ENCODE results near the gene HOXA11. TPM values are rescaled to one million over a fixed set of nuclear protein-coding genes. Genes with fewer than 3 reads are reported as not detected.

The HOXA11 gene
- total RNA-seq, 2 experiments from 2014 or later: not detected

DNA sequence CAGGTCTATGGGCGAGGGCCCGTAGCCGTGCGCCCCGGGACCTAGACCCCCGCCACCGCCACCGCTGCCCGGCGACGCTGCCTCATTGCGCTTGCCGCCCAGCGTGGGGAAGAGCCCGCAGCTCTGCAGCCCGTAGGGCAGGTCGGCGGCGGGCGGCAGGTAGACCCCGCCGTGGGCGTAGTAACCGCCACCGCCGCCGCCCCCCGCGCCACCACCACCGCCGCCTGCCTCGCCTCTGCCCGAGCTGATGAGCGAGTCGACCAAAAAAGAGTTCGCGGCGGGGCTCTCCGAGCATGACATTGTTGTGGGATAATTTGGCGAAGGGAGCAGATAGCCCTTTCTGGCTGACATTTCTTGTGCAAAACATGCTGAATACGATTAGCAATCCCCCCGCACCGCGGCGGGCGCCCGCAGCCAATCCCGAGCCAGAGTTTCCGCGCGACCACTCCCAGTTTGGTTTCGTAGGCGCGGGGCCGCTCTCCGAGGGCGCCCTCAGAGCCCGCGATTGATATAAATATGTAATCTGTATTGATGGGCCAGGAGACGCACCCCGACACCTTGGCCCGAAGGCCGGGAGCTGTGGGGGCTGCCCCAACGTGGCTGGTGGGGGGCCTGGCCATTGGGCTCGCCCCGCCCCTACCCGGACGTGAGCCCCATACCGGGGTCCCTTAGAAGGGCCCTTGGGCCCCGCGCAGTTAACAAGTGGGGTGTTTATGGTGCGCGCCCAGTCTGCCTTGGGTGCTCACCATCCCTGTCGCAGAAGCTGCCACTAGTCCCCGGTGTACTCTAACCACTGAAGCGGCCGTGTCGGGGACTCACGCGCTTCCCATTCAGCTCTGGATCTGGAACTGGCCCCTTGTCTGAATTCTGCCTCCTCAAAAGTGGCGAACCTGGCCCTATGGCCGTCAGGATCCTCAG, 10.8 kb downstream of the HOXA11 start, which contains the start of gene HOXA10:
TSS of gene HOXA10 (minus strand) at position 365 of the 918 bp plus-strand sequence. CDS start at position 351, 14 bp downstream.
- ChIA-PET CTCF (interaction anchor here (1.0 to 4.2 kb wide), 4 partner anchors 13 to 23 kb away, joined by 3 to 19 read pairs (median 4); partner anchors contain the start of gene HOXA7), POLR2A (no interaction called here)

DNA sequence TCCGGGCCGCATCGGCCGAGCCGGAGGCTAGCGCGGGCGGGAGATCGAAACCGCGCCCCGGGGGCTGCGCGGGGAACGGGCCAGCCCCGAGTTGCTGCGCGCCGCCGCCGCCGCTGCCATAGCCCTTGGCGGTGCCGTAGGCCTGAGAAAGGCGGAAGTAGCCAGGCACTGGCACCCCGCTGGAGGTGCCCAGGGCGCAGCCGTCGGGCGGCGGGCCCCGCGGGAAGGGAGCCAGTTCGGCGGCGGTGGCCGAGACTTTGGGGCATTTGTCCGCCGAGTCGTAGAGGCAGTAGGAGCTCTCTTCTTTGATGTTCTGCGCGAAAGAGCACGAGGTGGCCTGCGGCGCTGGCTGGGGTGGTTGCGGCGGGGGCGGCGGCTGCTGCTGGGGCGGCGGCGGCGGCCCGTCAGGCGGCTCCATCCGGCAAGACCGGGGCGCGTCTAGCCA, 11.5 kb downstream of the HOXA11 start:
- ChIA-PET POLR2A (interaction anchor here (0.6 kb wide), 1 partner anchor 978 kb away, joined by 8 read pairs; no protein-coding TSS in a partner anchor), CTCF (interaction anchor here (1.0 to 4.2 kb wide), 3 partner anchors 12 to 22 kb away, joined by 4 to 19 read pairs (median 4); no protein-coding TSS in a partner anchor)

DNA sequence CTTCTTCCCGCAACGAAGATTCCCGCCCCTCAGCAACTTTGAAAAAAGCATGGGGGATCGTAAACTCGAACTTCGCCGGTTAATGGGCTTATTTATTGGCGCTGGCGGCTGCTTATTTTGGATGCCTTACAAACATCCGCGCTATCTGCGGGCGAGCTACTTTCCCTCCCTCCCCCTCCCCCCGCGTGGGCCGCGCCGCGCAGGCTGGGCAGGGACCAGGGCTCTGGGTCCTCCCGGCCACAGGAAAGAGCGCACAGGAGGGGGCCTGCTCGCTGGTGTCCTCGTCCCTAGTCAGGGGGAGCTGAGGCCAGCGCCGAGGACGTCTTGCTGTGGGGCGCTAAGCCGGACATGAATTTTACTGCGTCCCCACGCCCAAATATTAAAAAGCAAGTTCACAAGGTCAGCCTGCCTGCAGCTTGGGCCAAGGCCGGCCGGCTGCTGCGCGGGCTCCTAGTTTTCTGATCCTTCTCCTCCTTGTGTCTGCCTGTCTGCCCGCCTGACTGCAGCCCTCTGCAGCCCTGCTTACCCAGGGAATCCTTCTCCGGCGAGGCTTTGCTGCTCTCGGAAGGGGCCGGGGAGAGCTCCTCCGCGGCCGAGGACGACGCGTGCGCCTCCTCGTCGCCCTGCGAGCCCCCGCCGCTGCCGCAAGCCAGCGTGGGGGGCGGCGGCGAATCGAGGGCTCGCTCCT, 12.1 kb downstream of the HOXA11 start:
- POLR2A ChIA-PET: interaction anchor here (0.6 kb wide), 1 partner anchor 978 kb away, joined by 8 read pairs; no protein-coding TSS in a partner anchor
- CTCF ChIA-PET: interaction anchor here (0.6 to 4.2 kb wide), 4 partner anchors 11 to 1318 kb away, joined by 3 to 19 read pairs (median 4); no protein-coding TSS in a partner anchor

DNA sequence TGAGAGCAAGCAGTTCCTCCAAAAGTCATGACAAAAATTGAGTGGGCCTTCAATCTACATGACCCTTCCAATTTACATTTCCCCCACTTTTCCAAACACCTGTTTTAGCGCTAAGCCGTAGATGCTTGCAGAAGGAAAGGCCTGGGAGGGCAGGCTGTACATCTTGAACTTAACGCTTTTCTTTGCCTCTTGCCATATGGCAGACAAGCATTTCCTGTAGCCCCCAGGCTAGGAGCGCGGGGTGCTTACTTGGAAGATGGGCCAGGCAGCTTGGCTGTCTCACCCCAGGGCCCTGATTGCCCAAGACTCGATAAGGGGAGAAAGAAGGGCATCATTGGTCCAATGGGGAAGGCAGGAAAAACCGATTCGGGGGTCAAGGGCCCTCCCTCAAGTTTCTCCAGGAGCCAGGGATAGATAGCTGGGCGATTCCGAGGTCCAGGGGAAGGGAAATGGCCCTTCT, 12.7 kb downstream of the HOXA11 start:
- CTCF ChIA-PET: interaction anchor here (0.6 to 4.2 kb wide), 4 partner anchors 11 to 1318 kb away, joined by 3 to 19 read pairs (median 4); no protein-coding TSS in a partner anchor
- POLR2A ChIA-PET: no interaction called here

DNA sequence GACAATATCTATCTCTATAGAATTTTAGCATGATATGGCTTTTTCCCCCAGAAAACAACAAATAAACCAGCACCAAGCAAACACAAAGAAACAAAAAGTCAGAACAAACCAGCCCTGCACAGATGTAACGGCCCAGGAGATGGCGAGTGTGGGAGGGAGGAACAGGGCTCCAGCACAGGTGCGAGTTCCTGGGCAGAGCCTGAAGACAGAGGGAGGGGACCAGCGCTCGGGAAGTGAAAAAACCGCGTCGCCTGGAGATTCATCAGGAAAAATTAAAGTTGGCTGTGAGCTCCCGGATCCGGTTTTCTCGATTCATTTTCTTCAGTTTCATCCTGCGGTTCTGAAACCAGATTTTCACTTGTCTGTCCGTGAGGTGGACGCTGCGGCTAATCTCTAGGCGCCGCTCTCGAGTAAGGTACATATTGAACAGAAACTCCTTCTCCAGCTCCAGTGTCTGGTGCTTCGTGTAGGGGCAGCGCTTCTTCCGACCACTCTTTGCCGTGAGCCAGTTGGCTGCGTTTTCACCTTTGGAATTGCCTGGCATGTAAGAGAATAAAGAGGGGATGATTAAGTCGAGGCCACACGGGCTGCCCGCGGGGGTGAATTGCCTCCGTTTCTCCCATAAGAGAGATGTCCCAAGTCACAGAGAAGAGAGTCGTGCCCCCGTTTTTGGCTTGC, 13.3 kb downstream of the HOXA11 start:
- ChIA-PET POLR2A (no interaction called here), CTCF (interaction anchor here (1.2 to 4.2 kb wide), 3 partner anchors 10 to 1317 kb away, joined by 3 to 19 read pairs (median 4); no protein-coding TSS in a partner anchor)

DNA sequence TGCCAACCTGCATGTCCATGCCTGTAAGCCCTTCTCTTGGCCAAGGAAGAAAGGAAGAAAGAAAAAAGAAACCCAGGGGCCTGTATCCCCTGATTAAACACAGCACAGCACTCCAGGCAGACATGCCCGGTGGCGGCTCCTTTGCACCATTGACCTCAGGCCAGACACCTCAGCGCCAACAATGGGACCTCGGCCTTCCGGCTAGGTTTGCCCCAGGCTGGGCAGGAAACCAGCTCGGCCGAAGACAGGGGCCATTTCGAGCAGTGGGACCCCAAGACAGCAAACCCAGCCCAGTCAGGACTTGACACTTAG, 13.8 kb downstream of the HOXA11 start:
- ChIA-PET CTCF (no interaction called here), POLR2A (no interaction called here)

DNA sequence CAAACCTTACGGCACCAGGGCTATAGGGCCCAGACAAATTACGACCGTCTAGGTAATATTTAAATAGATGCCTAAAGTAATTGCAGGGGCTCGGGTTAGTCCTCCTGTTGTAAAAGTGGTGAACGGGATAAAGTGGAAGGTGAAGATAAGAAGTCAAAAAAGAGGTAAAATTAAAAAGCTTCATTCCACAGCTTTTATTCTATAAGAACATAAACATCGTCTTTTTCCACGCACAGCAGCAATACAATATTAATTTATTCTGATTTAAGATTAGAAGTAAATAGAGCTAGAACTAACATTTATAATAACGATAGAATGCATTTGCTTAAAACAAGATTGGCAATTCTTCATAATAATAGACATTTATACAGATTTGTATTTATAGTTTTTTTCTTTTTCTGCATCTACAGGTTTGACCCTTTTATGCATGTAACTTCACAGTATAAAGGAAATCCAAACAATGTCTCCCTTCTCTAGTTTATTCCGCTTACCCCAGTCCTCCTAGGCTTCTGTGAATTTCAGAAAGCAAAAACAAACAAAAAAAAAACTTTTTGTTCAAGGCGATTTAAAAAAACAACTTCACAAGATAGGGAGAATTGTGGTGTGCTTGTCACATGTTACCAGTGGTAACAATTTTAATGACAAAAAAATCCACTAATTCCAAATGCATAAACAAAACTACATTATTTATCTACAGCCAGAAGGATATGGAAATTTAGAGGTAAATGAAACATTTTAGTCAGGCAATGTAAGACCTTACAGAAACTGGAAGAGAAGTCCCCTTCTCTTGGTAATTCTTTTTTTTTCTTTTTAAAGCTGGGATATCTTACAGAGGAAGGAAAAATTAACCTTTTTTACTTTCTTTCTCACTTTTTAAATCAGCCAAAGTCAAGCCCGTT, 14.4 kb downstream of the HOXA11 start:
- POLR2A ChIA-PET: no interaction called here
- CTCF ChIA-PET: interaction anchor here (0.8 kb wide), 1 partner anchor 10 kb away, joined by 3 read pairs; no protein-coding TSS in a partner anchor

DNA sequence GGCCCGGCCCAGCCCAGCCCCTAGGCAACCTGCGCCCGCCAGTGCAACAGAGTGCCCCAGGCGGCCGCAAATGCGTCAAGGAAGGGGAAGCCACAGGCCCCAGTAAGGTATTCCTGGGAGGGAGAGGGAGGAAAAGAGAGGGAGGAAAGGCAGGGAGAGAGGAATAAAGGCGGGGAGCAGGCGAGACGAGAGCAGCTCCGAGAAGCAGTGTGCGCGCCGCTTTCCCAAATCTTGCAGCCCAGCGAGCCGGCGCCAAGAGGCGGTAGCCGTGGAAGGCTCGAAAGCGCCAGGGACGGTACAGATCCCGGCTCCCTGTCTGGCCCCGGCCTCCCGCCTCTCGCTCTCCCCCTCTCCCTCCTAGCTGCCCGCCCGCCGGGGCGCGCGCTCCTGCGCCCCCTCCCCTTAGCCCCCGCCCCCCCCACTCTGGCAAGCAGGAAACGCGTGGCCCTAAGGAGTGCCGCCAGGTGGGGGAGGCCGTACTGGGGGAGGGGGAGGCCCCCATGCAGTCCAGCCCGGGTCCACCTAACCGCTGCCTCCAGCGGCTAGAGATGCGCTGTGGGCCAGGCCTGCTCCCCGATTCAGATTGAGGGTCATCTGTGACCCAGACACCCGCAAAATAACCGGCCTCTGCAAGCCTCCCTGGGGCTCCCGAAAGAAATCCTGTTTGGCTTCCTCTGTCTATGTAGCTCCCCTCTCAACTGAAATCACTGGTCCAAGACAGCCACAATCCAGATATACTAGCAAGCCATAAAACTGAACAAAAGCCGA, 15.2 kb downstream of the HOXA11 start:
- CTCF ChIA-PET: interaction anchor here (0.8 kb wide), 1 partner anchor 9 kb away, joined by 3 read pairs; no protein-coding TSS in a partner anchor
- POLR2A ChIA-PET: no interaction called here

DNA sequence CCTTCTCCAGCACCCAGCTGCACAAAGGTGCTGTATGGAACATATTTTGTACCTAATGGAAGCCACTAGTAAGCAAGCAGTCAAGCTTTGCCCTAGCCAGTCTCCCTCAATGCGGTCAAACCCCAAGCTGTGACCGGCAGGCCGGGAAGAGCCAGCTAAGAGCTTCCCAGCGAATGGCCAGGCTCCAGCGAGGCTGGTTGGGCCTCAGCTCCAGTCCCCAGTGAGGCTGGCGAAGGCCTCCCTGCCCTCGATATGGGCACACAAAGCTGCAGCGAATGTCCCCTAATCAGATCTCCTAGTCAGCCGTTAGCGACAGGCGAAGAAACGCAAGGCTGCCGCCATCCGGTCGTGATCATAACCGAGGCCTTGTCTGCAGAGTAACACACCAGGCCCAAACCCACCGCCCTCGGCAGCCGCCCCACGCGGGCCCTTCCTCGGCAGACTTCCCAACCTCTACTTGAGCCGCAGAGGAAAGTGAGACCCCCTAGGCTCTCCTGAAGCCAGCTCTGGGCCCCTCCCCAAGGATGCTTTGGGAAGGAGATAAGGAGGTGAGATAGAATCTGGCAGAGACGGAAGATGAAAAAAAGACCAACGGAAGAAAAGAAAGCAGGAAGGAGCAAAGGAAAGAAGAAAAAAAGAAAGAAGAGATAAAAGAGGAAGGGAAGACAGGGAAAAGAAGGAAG, 16.6 kb downstream of the HOXA11 start:
- ChIA-PET POLR2A (no interaction called here), CTCF (interaction anchor here (1.3 kb wide), 1 partner anchor 42 kb away, joined by 3 read pairs; no protein-coding TSS in a partner anchor)

DNA sequence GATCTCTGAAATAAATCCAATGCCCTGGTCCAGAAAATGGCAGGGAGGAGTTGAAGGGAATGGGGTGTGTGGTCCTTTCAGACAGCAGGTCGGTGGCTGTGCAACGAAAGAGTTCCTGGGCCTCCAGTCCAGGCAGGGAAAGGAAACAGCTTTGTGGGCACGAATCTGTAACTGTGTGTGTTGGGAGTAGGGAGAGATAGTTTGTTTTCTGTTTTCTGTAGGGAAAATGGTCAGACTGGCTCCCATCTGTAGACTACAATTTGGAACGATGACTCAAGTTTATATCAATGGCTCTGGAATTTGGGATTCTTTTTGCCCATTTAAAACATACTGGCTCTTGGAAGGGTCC, 17.1 kb downstream of the HOXA11 start:
- ChIA-PET POLR2A (no interaction called here), CTCF (interaction anchor here (1.3 kb wide), 1 partner anchor 42 kb away, joined by 3 read pairs; no protein-coding TSS in a partner anchor)

DNA sequence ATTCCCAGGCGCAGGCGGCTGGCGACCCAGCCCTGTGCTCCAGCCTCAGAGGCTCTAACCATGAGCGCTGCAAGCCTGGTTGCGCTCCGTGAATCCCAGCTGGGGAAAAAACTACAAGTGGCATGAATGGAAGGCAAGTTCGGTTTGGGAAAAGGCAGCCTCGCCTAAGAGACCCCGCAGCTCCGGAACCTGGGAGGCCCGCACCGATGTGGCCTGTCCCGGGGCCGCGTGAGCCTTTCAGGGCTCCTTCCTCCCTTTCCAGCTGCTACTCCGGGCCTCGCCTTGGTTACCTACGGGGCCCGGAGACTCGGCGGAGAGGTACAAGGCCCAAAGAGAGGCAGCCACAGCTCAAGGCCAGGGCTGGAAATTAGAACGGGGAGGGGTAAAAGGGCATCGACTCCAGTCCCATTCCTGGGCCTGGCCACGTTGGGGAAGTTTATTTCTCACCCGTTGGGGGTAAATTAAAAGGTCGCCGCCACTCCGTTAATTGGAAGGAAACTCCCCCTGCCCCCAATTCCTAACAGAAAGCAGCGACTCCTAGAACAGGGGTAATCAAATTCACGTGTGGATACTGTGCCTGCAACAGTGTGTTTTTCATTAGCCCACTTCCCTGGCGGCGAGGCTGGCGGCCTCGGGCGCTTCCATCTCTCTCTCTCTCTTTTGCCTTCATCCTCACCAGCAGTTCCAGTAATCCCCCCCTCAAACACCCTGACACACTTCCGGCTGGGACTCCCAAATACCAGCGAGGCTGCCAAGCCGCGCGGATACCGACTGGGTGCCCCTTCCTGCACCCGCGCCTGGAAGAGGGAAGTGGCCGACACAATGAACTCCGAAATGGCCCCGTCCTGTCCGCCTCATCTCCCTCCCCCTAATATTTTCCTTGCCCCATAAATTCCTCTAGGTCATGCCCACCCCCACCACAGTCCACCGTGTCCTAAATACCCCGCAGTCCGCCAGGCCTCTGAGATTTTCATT, 18.2 kb downstream of the HOXA11 start:
- ChIA-PET POLR2A (no interaction called here), CTCF (interaction anchor here (0.5 to 2.8 kb wide), 7 partner anchors 11 to 1341 kb away, joined by 3 to 8 read pairs (median 3); partner anchors contain the start of gene HOXA7)

DNA sequence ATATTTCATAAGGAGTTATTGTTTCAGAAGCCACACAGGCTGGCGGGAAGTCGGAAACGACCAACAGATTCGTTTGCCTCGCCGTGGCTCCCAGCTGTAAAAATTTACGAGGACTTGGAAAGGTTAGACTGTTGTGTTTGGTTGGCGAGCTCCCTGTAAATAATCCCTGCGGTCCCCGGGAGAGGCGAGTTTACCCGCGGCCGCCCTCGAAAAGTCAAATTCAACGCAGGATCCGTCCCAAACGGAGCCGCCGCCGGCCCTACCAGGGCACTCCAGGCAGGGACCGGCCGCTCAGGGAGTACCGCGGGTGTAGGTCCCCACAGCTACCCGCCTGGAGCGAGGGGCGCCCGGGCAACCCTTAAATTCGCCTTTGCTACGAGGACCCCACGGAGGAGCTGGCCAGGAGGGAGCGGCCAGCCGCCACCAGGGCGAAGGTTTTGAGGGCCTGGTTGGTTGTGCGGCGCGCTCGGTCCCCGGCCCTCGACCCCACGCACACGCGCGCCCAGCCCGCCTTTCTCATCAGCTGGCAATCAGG, 19.0 kb downstream of the HOXA11 start:
- CTCF ChIA-PET: interaction anchor here (0.5 to 2.8 kb wide), 7 partner anchors 10 to 1340 kb away, joined by 3 to 8 read pairs (median 3); partner anchors contain the start of gene HOXA7
- POLR2A ChIA-PET: no interaction called here

DNA sequence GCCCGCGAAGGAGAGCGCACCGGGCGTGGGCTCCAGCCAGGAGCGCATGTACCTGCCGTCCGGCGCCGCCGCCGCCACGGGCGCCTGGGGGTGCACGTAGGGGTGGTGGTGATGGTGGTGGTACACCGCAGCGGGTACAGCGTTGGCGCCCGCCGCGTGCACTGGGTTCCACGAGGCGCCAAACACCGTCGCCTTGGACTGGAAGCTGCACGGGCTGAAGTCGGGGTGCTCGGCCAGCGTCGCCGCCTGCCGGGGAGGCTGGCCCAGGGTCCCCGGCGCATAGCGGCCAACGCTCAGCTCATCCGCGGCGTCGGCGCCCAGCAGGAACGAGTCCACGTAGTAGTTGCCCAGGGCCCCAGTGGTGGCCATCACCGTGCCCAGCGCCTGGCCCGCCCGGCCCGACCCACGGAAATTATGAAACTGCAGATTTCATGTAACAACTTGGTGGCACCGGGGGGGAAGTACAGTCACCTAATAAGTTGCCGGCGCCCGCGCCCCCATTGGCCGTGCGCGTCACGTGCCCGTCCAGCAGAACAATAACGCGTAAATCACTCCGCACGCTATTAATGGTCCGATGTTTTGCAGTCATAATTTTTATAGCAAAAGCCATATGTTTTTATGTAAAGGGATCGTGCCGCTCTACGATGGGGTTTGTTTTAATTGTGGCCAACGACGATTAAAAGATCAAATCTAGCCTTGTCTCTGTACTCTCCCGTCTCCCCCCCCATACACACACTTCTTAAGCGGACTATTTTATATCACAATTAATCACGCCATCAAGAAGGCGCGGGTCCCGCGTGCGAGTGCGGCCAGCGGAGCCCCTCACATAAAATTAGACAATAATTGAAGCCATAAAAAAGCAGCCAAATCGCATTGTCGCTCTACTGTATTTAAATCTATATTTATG, 19.7 kb downstream of the HOXA11 start, which contains the start of gene HOXA9:
TSS of gene HOXA9 (minus strand) at position 449 of the 907 bp plus-strand sequence. CDS start at position 369, 80 bp downstream.
- CTCF ChIA-PET: interaction anchor here (2.8 kb wide), 1 partner anchor 11 kb away, joined by 8 read pairs; no protein-coding TSS in a partner anchor
- POLR2A ChIA-PET: no interaction called here

DNA sequence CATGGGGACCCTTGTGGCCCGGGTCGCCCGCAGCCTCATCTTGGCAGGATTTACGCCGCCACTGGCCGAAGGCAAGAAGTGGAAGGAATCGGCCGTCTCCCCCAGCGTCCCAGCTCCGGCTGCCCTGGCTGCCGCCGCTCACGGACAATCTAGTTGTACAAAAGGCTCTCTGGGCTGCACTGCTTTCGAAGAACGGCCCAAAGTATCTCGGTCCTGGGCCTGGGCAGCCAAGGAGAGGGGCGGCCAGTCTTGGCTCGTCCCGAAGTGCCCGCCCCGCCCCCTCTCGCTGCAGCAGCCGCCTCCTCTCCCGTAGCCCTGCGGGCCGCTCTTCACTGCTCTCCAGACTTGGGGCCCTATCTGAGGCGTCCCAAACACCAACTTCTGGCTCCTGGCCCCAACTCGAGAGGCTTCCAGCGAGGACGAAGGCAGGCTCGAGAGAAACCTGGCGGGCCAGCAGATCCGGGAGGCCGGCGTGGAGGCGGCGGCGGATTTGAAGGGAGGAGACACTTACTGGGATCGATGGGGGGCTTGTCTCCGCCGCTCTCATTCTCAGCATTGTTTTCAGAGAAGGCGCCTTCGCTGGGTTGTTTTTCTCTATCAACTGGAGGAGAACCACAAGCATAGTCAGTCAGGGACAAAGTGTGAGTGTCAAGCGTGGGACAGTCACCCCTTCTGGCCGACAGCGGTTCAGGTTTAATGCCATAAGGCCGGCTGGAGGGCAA, 20.5 kb downstream of the HOXA11 start:
- ChIA-PET POLR2A (no interaction called here), CTCF (interaction anchor here (2.8 kb wide), 1 partner anchor 10 kb away, joined by 8 read pairs; no protein-coding TSS in a partner anchor)

Measured in activated CD8-positive, alpha-beta memory T cell treated with anti-CD3 and anti-CD28 coated beads for 36 hours (primary cell).